Thyroid gland (tissue), 4 donors: ENCODE results near the gene DZIP3. TPM values are rescaled to one million over a fixed set of nuclear protein-coding genes. Genes with fewer than 3 reads are reported as not detected.

ENCODE experiments used
- DNase-seq, 2 donors: peaks; one replicate each; pipeline ENCODE4 v3.0.0-alpha.2; 2019
- H3K27ac ChIP-seq, 3 donors: fragments of 200-600 bp; sonication (generic); 1 replicate in 2 of 3; 2 replicates in 1 of 3; pipeline ENCODE4 v1.5.1; 2016 to 2019; ENCODE audit warnings: mild to moderate bottlenecking in 1 of 3, moderate library complexity in 1 of 3
- H3K27me3 ChIP-seq: fragments of 200-600 bp; sonication (generic); one replicate; pipeline ENCODE4 v1.5.1; 2019
- H3K36me3 ChIP-seq, 2 donors: fragments of 200-600 bp; sonication (generic); one replicate each; pipeline ENCODE4 v1.5.1; 2016 to 2019
- H3K4me1 ChIP-seq, 2 donors: fragments of 200-600 bp; sonication (generic); one replicate each; pipeline ENCODE4 v1.5.1; 2017 to 2019
- H3K4me3 ChIP-seq, 3 donors: fragments of 200-600 bp; sonication (generic); replicated peaks in 1 of 3; 1 replicate in 2 of 3; 2 replicates in 1 of 3; pipeline ENCODE4 v1.5.1; 2016; ENCODE audit warnings: mild to moderate bottlenecking in 1 of 3
- H3K9me3 ChIP-seq: fragments of 200-600 bp; sonication (generic); one replicate; pipeline ENCODE4 v1.5.1; 2017
- POLR2A ChIP-seq, 2 donors: fragments of 450-650 bp; IDR thresholded peaks; one replicate each; pipeline ENCODE4 v1.6.1; 2017; ENCODE audit warnings: antibody characterized with exemption in 2 of 2, mild to moderate bottlenecking in 2 of 2, moderate library complexity in 1 of 2
- WGBS, 2 donors: methylation state at CpG; one replicate each; pipeline ENCODE4 v1.1.5; 2017; 5-methylcytosine and 5-hydroxymethylcytosine counted together
- intact Hi-C: fragments of 100-400 bp; cut with DNase I; formaldehyde crosslinking; loops from one replicate; pipeline ENCODE4 v1.15.1; 2023
- total RNA-seq, 4 donors: library from RNA; depleted of rRNA; stranded (reverse); fragments of >200 nt; gene quantifications; one replicate each; pipeline ENCODE4 v1.2.3, GENCODE V29; 2016
- TF ChIP-seq, protein P1 (sequence below), 6 experiments: fragments of 200-600 bp in 3 of 6; fragments of 450-650 bp in 3 of 6; sonication (generic) in 3 of 6; IDR thresholded peaks; one replicate each; pipeline ENCODE4 v1.5.1; 2016 to 2019; ENCODE audit warnings: antibody characterized with exemption in 6 of 6, mild to moderate bottlenecking in 2 of 6, inconsistent platforms in 1 of 6, moderate library complexity in 1 of 6

Gene DZIP3
- total RNA-seq, 4 donors from 2014 or later = 11.2 to 23.2 (median 18.7) TPM

DNA sequence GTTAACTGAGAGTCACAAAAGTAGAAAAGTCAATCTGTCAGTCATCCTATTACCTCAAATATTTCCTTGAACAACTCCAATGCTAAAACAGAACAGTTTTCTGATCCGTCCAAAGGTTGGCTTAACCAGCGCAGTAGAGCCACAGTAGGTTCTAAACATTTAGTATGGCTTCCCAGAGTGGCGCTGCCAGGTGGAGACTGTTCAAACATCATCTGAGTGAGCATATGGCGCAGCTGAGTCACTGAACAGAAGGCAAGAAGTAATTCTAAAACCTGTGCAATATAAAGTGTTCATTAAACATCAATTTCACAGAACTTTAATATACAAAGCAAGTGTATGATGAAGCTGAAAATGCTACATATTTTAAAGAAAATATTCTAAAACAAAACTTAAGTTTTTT, 20.2 kb upstream of the DZIP3 start:
- TF ChIP-seq, protein P1, sequence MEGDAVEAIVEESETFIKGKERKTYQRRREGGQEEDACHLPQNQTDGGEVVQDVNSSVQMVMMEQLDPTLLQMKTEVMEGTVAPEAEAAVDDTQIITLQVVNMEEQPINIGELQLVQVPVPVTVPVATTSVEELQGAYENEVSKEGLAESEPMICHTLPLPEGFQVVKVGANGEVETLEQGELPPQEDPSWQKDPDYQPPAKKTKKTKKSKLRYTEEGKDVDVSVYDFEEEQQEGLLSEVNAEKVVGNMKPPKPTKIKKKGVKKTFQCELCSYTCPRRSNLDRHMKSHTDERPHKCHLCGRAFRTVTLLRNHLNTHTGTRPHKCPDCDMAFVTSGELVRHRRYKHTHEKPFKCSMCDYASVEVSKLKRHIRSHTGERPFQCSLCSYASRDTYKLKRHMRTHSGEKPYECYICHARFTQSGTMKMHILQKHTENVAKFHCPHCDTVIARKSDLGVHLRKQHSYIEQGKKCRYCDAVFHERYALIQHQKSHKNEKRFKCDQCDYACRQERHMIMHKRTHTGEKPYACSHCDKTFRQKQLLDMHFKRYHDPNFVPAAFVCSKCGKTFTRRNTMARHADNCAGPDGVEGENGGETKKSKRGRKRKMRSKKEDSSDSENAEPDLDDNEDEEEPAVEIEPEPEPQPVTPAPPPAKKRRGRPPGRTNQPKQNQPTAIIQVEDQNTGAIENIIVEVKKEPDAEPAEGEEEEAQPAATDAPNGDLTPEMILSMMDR (IDR thresholded peaks at IDR 0.05) = no peak
- no peak for TF ChIP-seq POLR2A (IDR thresholded peaks at IDR 0.05)
- DNase-seq = no peak
- Histone ChIP-seq H3K27ac (no peak overlapping the region), H3K4me1 (no peaks in the 10 kb centered on the region), H3K9me3 (no peaks in the 10 kb centered on the region), H3K4me3 (no peak overlapping the region), H3K27me3 (no peaks in the 10 kb centered on the region), H3K36me3 (no peaks in the 10 kb centered on the region)
- WGBS, 2 donors = 98 to 99% methylated on average over 4 of the region's 4 CpGs
- intact Hi-C loops = no loop called here

DNA sequence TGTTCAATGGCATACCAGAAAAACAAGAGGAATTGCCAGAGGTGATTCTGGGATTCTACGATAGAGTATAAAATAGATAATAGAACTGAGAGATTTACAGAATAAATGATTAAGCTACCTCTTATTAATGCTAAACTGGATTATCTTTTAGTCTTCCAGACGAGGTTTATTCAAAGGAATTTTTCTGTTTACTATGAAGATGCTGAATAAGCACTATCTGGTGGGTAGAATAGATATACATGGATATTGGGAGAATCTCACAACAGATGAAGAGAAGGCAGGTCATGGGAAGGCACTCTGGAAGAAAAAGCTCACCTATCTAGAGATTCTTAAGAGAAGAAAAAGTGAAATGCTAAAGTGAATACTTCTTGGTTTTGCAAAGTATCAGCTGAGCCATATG, 11.5 kb upstream of the DZIP3 start:
- 94 to 98% methylated on average over 2 of the region's 2 CpGs for WGBS, 2 donors
- intact Hi-C loops = no loop called here

GRCh38 chr3:108588601-108589000, 921 bp upstream of the DZIP3 start:
- H3K27ac ChIP-seq = peak overlapping the region in 1 of 3 donors; percentile 96
- H3K27me3 ChIP-seq = no peaks in the 10 kb centered on the region
- TF ChIP-seq, protein P1 (IDR thresholded peaks at IDR 0.05) = no peak
- TF ChIP-seq POLR2A (IDR thresholded peaks at IDR 0.05) = no peak
- DNase-seq = no peak
- WGBS, 2 donors = 2 to 3% methylated on average over 8 of the region's 8 CpGs
- peaks cover 6 to 9% of the 10 kb centered on the region in 2 donors for H3K4me1 ChIP-seq
- no peaks in the 10 kb centered on the region for H3K9me3 ChIP-seq
- intact Hi-C loops = no loop called here
- peak overlapping the region in 2 of 3 donors; percentile 46 to 68 for H3K4me3 ChIP-seq
- no peaks in the 10 kb centered on the region for H3K36me3 ChIP-seq

More for the DNA sequence above, 11.5 kb upstream of the DZIP3 start:
- Histone ChIP-seq H3K36me3 (no peaks in the 10 kb centered on the region), H3K4me1 (no peaks in the 10 kb centered on the region), H3K27ac (no peak overlapping the region), H3K9me3 (no peaks in the 10 kb centered on the region), H3K4me3 (no peak overlapping the region), H3K27me3 (no peaks in the 10 kb centered on the region)
- no peak for DNase-seq
- TF ChIP-seq, protein P1 (IDR thresholded peaks at IDR 0.05) = no peak
- TF ChIP-seq POLR2A (IDR thresholded peaks at IDR 0.05) = no peak

DNA sequence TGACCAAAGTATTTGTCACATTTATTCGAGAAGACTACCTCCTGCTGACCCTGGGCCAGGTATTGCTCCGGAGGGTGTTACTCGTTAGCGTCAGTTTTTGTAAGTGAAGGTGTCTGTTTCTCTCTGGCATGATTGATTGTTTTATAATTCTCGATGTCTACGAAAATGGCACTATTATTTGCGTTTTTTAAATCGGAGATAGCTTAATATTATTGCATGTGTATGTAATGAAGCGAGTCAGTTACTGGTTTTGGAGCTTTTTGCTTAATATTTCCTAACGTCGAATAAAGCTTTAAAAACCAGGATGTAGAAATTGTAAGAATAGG, 439 bp downstream of the DZIP3 start:
- no peaks in the 10 kb centered on the region for H3K9me3 ChIP-seq

DNA sequence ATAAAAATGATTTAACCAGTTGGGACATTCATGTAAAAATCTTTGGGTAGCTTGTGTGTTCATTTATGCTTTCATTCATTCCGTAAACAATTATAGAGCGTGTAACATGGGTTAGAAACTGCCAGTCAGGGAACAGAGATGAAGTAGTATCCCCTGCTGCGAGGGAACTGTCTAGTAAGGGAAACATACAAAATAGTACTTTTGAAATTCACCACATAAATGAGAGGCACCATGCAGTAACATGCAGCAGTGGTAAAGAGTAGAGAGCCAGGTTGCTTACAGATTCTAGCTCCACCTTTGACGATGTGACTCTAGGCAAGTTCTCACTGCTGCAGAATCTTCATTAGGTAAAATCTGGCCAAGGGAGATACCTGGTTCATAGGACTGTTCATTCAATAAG, 938 bp downstream of the DZIP3 start:
- Histone ChIP-seq H3K36me3 (no peaks in the 10 kb centered on the region), H3K4me3 (peak overlapping the region; percentile 46 to 94 (median 68)), H3K9me3 (no peaks in the 10 kb centered on the region), H3K27me3 (no peaks in the 10 kb centered on the region), H3K4me1 (peaks cover 6 to 9% of the 10 kb centered on the region in 2 donors), H3K27ac (no peak overlapping the region)
- no peak for DNase-seq
- intact Hi-C loops = no loop called here
- TF ChIP-seq, protein P1 (IDR thresholded peaks at IDR 0.05) = no peak
- no peak for TF ChIP-seq POLR2A (IDR thresholded peaks at IDR 0.05)
- WGBS, 2 donors = 23 to 28% methylated on average over 4 of the region's 4 CpGs

More for the DNA sequence above, 439 bp downstream of the DZIP3 start:
- Histone ChIP-seq H3K27ac (peak overlapping the region; percentile 92 to 96 (median 94)), H3K27me3 (no peaks in the 10 kb centered on the region), H3K36me3 (no peaks in the 10 kb centered on the region), H3K4me1 (peaks cover 6 to 9% of the 10 kb centered on the region in 2 donors), H3K4me3 (peak overlapping the region; percentile 46 to 94 (median 68))
- intact Hi-C loops = no loop called here
- DNase-seq = no peak
- WGBS, 2 donors = 1% methylated on average over 11 of the region's 11 CpGs
- no peak for TF ChIP-seq POLR2A (IDR thresholded peaks at IDR 0.05)
- TF ChIP-seq, protein P1 (IDR thresholded peaks at IDR 0.05) = no peak
